Lower lobe of right lung (tissue), 2 donors: ENCODE measurements around the gene TSPYL6. TPM values are rescaled to one million over a fixed set of nuclear protein-coding genes. Genes with fewer than 3 reads are reported as not detected.
"Not testable (repeated sequence)": the region's sequence is repeated elsewhere in the genome, so short reads cannot be mapped to it uniquely, and the experiment has no call there.

Experiments
- ATAC-seq, 2 donors: fragments of 200-7000 bp; cut with Tn5 transposase; one replicate each; pipeline ENCODE4 v1.9.1; 2020 to 2022; ENCODE audit warnings: mild to moderate bottlenecking in 2 of 2, moderate library complexity in 2 of 2
- DNase-seq: peaks from one replicate; pipeline ENCODE4 v3.0.0-alpha.2; 2020
- H3K27ac ChIP-seq: fragments of 200-600 bp; one replicate; pipeline ENCODE4 v1.8.0; 2022
- H3K27me3 ChIP-seq: fragments of 200-600 bp; one replicate; pipeline ENCODE4 v1.8.0; 2022; ENCODE audit warnings: low read depth
- H3K36me3 ChIP-seq: fragments of 200-600 bp; one replicate; pipeline ENCODE4 v1.8.0; 2022; ENCODE audit warnings: mild to moderate bottlenecking
- H3K4me1 ChIP-seq: fragments of 200-600 bp; one replicate; pipeline ENCODE4 v1.8.0; 2022
- H3K4me3 ChIP-seq: fragments of 200-600 bp; one replicate; pipeline ENCODE4 v1.8.0; 2022; ENCODE audit warnings: mild to moderate bottlenecking
- H3K9me3 ChIP-seq: fragments of 200-600 bp; one replicate; pipeline ENCODE4 v1.8.0; 2022
- CTCF ChIP-seq: fragments of 200-600 bp; IDR thresholded peaks from one replicate; pipeline ENCODE4 v1.8.0; 2022; ENCODE audit warnings: antibody characterized with exemption, mild to moderate bottlenecking
- intact Hi-C: fragments of 100-400 bp; cut with DNase I; formaldehyde crosslinking; loops from one replicate; pipeline ENCODE4 v1.11.0; 2022
- total RNA-seq: library from RNA; stranded (reverse); fragmentation: NEBNext Ultra II Directional; extraction: Animal tissue kit (Norgen Biotek cat#: 25700); gene quantifications from one replicate; pipeline ENCODE4 v1.2.1, GENCODE V29; 2021
- donor health status: DM: no; HTN: yes; CAD: no; lungs with severe emphysema.

The TSPYL6 gene
- total RNA-seq, 1 donor from 2014 or later: not detected

GRCh38 chr2:54274781-54275242, 18.8 kb upstream of the TSPYL6 start:
- H3K27ac ChIP-seq: no peak overlapping the region
- no peaks in the 10 kb centered on the region for H3K27me3 ChIP-seq
- TF ChIP-seq CTCF: no peak
- H3K36me3 ChIP-seq: no peaks in the 10 kb centered on the region
- intact Hi-C loops: no loop called here
- H3K9me3 ChIP-seq: no peaks in the 10 kb centered on the region
- no peaks in the 10 kb centered on the region for H3K4me1 ChIP-seq
- ATAC-seq (no peak), DNase-seq (no peak)
- H3K4me3 ChIP-seq: no peak overlapping the region

GRCh38 chr2:54271843-54272627, 16.0 kb upstream of the TSPYL6 start:
- Histone ChIP-seq H3K9me3 (no peaks in the 10 kb centered on the region), H3K27ac (no peak overlapping the region), H3K27me3 (no peaks in the 10 kb centered on the region), H3K36me3 (no peaks in the 10 kb centered on the region), H3K4me1 (no peaks in the 10 kb centered on the region), H3K4me3 (no peak overlapping the region)
- intact Hi-C loops: no loop called here
- no peak for TF ChIP-seq CTCF
- DNase-seq: no peak
- ATAC-seq: peak; percentile 73 to 78

GRCh38 chr2:54271189-54271588, 15.2 kb upstream of the TSPYL6 start:
- DNase-seq (no peak), ATAC-seq (peak; percentile 34 to 46)
- intact Hi-C loops: no loop called here
- no peaks in the 10 kb centered on the region for H3K36me3 ChIP-seq
- no peak overlapping the region for H3K4me3 ChIP-seq
- no peaks in the 10 kb centered on the region for H3K4me1 ChIP-seq
- no peak for TF ChIP-seq CTCF
- H3K9me3 ChIP-seq: no peaks in the 10 kb centered on the region
- H3K27ac ChIP-seq: no peak overlapping the region
- no peaks in the 10 kb centered on the region for H3K27me3 ChIP-seq

- Histone ChIP-seq H3K9me3 (no peaks in the 10 kb centered on the region), H3K27ac (no peak overlapping the region), H3K4me1 (no peaks in the 10 kb centered on the region), H3K27me3 (no peaks in the 10 kb centered on the region), H3K4me3 (no peak overlapping the region), H3K36me3 (no peaks in the 10 kb centered on the region)
- intact Hi-C loops: no loop called here
- no peak for TF ChIP-seq CTCF
- DNase-seq: no peak
- no peak for ATAC-seq
These were observed 11.5 kb upstream of the TSPYL6 start for GRCh38 chr2:54267577-54267976.

GRCh38 chr2:54265081-54265480, 9.1 kb upstream of the TSPYL6 start:
- H3K4me3 ChIP-seq, H3K27me3 ChIP-seq, intact Hi-C loops, H3K36me3 ChIP-seq, H3K27ac ChIP-seq, H3K4me1 ChIP-seq, DNase-seq, H3K9me3 ChIP-seq, ATAC-seq: not testable (repeated sequence)

- H3K36me3 ChIP-seq: no peaks in the 10 kb centered on the region
- DNase-seq (no peak), ATAC-seq (no peak)
- H3K4me3 ChIP-seq: no peak overlapping the region
- TF ChIP-seq CTCF: no peak
- H3K27me3 ChIP-seq: no peaks in the 10 kb centered on the region
- H3K27ac ChIP-seq: no peak overlapping the region
- no peaks in the 10 kb centered on the region for H3K4me1 ChIP-seq
- intact Hi-C loops: no loop called here
- H3K9me3 ChIP-seq: no peaks in the 10 kb centered on the region
These were observed 6.2 kb upstream of the TSPYL6 start for GRCh38 chr2:54262015-54262765.
